HG02588 (cell line): ENCODE data around the gene SERINC2.
A peak's percentile ranks its signal among the peaks of the same experiment; 100 is the strongest.
"Not testable (repeated sequence)": the region's sequence is repeated elsewhere in the genome, so short reads cannot be mapped to it uniquely, and the experiment has no call there.

Experiments
- ATAC-seq: cut with Tn5 transposase; IDR thresholded peaks from one replicate; pipeline ENCODE4 v1.9.1; 2021; ENCODE audit warnings: mild to moderate bottlenecking, moderate library complexity; ENCODE audit not compliant: unreplicated experiment

Gene SERINC2

DNA sequence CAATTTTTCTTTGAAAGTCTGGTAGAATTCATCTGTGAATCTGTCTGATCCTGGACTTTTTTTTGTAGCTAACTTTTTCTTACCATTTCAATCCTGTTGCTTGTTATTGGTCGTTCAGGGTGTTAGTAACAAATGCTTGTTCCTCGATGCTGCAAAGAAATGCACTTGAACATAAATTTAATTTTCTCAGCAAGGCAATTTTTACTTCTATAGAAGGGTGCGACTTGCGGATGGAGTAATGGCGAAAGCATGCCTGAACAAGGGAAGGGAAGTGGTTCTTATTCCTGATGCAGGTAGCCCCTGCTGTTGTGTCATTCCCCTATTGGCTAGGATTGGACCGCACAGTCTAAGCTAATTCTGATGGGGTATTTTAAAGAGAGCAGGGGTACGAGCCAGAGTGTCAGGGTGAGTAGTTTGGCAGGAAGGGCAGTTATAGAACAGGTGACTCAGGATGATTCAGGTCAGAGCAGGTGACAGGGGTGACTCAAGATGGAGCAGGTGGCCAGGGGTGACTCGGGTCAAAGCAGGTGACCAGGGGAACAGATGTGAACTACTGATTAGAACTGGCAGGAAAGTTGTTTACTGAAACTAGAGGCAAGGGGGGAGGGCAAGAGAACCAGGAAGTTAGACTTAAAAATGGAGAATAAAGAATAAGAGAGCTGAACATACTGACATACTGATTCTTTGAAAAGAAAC lies 40.5 kb downstream of the SERINC2 start:
- no peak for ATAC-seq

DNA sequence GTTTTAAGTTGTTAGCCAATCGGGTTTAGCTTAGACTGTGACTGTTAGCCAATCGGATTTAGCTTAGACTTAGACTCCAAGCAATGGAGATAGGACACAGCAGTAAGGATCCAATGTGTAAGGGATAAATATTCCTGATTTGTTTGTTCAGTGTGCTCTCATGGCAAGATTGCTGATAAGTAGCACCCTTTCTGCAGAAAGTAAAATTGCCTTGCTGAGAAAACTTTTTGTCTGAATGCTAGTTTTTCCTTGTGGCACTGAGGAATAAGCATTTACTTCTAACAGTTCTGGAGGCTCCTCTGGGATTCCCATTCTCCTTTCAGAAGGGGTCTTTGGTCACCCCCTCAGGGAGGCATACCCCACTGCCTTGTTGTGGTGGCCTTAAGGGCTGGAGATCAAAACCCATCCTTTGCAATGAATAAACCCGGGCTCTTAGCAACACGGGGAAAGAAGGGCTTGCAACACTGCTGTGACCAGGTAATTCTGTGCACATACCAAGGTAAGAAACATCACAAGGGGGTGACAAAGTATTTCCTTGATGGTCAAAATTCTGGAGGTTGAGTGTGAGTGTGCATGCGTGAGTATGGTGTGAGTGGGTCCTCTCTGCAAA lies 45.4 kb downstream of the SERINC2 start:
- no peak for ATAC-seq

DNA sequence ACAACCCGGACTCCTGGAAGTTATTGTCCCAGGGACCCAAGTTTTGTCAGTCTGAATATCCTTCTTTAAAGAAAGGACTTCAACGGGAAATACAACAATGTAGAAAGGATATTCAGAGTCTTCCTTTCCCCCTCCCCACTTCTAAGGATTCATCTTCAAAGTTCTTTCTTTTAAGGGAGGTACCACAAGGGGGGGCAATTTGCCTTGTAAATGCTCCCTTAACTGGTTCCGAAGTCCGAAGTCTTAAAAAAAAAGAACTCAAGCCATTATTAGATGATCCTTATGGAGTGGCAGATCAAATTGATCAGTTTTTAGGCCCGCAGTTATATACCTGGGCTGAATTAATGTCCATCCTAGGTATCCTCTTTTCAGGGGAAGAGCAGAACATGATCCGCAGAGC lies 47.0 kb downstream of the SERINC2 start:
- ATAC-seq, result no peak

DNA sequence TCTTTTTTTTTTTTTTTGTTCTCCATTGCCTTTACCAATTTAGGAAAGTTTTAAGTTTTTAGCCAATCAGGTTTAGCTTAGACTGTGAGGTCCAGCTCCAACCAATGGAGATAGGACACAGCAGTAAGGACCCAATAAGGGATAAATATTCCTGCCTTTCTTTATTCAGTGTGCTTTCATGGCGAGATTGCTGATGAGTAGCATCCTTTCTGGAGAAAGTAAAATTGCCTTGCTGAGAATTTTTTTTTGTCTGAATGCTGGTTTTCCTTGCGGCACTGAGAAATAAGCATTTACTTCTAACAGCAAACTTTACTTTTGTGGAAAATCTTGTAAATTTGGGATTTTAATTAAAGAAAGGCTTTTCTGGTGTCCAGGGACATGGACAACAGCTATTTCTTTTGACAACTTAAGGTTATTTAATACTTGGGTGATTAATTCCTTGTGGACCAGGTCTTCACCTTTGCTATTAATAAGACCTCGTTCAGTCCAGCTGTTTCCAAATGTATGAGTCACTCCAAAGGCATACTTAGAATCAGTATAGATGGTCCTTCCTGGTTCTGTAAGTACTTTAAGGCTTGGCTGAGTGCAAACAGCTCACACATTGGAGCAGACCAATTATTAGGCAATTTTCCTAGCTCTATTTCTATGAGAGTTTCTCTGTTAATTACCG lies 54.1 kb downstream of the SERINC2 start:
- ATAC-seq, result no peak

DNA sequence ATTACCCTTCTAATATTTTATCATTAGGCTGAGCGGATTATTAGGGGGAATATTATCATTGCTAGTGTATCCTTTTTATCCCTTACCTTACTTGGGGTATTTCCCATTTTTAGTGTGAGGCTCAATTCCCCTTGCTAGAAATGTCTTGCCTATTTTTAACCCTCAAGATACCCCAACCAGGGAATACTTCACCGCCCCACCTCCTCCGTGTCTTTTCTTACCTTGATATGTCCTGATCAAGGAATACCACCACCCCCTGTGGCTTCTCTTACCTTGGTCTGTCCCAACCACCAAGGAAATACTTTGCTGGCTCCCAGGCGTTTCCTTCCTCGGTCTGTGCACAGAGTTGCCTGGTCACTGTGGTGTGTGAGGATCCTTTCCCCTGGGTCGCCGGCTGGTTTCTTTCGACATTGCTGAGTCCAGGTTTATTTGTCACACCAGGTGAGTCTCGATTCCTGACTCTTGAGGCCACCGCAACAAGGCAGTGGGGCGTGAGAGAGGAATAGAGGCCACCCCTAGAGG lies 57.8 kb downstream of the SERINC2 start:
- ATAC-seq, result no peak

DNA sequence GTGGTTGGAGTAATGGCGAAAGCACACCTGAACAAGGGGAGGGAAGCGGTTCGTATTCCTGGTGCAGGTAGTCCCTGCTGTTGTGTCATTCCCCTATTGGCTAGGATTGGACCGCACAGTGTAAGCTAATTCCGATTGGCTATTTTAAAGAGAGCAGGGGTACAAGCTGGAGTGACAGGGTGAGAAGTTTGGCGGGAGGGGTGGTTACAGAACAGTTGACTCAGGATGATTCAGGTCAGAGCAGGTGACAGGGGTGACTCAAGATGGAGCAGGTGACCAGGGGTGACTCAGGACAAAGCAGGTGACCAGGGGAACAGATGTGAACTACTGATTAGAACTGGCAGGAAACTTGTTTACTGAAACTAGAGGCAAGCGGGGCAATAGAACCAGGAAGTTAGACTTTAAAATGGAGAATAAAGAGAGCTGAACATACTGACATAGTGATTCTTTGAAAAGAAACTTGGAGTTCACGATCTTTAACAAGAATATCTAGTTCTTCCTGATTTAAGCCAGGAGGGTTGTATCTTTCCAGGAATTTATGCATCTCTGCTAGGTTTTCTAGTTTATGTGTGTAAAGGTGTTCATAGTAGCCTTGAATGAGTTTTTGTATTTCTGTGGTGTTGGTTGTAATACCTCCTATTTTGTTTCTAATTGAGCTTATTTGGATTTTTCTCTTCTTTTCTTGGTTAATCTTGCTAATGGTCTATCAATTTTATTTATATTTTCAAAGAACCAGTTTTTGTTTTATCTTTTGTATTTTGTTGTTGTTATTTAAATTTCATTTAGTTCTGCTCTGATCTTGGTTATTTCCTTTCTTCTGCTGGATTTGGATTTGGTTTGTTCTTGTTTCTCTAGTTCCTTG lies 58.7 kb downstream of the SERINC2 start:
- not testable (repeated sequence) for ATAC-seq

DNA sequence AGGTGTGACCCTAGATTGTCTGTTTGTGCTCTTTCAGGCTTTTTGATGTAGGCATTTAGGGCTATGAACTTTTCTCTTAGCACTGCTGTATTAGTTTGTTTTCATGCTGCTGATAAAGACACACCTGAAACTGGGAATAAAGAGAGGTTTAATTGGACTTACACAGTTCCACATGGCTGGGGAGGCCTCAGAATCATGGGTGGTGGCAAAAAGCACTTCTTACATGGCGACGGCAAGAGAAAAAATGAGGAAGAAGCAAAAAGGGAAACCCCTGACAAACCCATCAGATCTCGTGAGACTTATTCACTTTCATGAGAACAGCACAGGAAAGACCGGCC lies 59.3 kb downstream of the SERINC2 start:
- ATAC-seq, result not testable (repeated sequence)

DNA sequence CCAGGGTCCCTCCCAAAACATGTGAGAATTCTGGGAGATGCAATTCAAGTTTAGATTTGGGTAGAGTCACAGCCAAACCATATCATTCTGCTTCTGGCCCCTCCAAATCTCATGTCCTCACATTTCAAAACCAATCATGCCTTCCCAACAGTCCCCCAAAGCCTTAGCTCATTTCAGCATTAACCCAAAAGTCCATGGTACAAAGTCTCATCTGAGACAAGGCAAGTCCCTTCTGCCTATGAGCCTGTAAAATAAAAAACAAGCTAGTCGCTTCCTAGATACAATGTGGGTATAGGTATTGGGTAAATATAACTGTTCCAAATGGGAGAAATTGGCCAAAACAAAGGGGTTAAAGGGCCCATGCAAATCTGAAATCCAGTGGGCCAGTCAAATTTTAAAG lies 59.7 kb downstream of the SERINC2 start:
- not testable (repeated sequence) for ATAC-seq

DNA sequence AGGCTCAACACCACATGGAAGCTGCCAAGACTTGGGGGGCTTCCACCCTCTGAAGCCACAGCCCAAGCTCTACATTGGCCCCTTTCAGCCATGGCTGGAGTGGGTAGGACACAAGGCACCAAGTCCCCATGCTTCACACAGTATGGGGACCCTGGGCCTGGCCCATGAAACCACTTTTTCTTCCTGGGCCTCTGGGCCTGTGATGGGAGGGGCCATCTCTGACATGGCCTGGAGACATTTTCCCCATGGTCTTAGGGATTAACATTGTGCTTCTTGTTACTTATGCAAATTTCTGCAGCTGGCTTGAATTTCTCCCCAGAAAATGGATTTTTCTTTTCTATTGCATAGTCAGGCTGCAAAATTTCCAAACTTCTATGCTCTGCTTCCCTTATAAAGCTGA lies 60.5 kb downstream of the SERINC2 start:
- not testable (repeated sequence) for ATAC-seq

DNA sequence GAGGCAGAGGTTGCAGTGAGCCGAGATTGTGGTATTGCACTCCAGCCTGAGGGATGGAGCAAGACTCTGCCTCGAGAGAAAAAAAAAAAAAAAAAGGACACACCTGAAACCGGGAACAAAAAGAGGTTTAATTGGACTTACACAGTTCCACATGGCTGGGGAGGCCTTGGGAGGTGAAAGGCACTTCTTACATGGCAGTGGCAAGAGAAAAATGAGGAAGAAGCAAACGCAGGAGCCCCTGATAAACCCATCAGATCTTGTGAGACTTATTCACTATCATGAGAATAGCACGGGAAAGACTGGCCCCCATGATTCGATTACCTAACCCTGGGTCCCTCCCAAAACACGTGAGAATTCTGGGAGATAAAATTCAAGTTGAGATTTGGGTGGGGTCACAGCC lies 61.6 kb downstream of the SERINC2 start:
- not testable (repeated sequence) for ATAC-seq

DNA sequence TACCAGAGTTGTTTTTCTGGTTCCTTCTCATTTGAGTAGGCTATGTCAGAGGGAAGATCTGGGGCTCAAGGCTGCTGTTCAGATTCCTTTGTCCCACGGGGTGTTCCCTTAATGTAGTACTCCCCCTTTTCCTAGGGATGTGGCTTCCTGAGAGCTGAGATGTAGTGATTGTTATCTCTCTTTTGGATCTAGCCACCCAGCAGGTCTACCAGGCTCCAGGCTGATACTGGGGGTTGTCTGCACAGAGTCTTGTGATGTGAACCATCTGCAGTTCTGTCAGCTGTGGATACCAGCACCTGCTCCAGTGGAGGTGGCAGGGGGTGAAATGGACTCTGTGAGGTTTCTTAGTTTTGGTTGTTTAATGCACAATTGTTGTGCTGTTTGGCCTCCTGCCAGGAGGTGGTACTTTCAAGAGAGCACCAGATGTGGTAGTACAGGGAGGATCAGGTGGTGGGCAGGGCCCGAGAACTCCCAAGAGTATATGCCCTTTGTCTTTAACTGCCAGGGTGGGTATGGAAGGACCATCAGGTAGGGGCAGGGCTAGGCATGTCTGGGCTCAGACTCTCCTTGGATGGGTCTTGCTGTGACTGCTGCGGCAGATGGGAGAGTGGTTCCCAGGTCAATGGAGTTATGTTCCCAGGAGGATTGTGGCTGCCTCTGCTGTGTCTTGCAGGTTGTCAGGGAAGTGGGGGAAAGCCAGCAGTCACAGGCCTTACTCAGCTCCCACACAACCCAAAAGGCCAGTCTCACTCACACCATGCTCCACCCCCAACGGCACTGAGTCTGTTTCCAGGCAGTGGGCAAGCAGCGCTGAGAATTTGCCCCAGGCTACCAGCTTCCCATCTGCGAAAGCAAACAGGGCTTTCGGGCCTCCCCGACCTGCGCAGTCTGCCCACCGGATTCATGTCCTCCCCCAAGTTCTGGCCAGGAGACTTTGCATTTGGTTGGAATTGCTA lies 64.2 kb downstream of the SERINC2 start:
- ATAC-seq, result peak; percentile 69

DNA sequence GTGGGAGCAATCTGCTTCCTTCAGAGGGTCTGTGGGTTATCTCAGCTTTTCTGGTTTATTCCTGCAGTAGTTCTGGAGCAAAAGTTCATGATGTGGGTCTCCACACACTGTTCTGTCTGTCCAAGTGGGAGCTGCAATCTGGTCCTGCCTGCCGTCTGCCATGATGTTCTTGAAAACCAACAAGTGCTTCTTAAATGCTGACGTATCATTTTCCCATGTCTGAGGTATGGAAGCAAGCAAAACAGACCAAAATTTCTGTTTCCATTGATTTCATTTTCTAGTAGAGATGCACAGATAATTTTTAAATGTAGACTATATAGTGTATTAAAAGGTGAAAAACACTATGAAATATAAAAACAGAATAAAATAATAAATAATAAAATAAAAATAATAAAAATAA lies 65.2 kb downstream of the SERINC2 start:
- ATAC-seq, result no peak

DNA sequence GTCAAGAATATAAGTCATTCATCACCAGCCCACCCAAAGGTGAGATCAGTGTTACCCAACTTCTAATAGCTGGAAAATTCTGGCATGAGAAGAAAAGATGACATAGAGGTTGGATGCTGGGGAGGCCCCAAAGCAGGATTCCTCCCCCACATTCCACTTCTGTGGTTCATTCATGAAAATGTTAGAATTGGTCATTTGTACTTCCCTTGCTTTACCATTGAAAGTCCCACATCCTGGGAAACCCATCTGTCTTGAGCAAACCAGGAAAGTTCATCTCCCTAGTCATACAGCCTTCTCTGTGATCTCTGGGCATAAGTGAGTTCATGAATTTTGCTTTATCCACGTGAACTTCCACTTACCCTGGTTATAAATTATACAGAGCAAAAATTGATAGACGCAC lies 66.8 kb downstream of the SERINC2 start:
- ATAC-seq, result no peak

DNA sequence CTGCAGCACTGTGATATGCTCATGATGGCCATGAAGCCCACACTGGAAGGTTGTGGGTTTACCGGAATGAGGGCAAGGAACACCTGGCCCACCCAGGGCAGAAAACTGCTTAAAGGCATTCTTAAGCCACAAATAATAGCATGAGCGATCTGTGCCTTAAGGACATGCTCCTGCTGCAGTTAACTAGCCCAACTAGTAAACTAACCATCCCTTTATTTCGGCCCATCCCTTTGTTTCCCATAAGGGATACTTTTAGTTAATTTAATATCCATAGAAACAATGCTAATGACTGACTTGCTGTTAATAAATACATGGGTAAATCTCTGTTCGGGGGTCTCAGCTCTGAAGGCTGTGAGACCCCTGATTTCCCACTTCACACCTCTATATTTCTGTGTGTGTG lies 67.4 kb downstream of the SERINC2 start:
- ATAC-seq, result not testable (repeated sequence)

DNA sequence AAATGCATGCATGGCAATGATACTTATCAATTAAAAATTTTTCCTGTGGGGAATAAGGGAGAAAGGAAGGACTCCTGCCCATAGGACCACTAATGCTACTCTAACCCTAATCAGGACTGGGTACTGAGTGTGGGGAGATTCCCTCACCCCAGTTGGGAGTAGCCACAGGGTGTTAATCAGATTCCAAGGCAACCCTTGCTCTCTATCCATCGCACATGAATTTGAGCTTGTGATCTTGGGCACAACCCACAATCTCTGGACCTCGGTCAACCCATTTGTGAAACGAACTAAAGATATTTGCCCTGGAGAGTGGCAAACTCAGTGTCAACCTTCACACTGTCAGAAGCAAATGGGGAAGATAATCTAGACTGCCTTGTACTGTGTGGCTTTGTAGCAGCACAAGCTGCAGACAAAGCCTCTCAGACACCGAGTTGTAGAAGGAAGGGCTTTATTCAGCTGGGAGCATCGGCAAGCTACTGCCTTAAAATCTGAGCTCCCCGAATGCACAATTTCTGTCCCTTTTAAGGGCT lies 69.5 kb downstream of the SERINC2 start:
- peak; percentile 30 for ATAC-seq

DNA sequence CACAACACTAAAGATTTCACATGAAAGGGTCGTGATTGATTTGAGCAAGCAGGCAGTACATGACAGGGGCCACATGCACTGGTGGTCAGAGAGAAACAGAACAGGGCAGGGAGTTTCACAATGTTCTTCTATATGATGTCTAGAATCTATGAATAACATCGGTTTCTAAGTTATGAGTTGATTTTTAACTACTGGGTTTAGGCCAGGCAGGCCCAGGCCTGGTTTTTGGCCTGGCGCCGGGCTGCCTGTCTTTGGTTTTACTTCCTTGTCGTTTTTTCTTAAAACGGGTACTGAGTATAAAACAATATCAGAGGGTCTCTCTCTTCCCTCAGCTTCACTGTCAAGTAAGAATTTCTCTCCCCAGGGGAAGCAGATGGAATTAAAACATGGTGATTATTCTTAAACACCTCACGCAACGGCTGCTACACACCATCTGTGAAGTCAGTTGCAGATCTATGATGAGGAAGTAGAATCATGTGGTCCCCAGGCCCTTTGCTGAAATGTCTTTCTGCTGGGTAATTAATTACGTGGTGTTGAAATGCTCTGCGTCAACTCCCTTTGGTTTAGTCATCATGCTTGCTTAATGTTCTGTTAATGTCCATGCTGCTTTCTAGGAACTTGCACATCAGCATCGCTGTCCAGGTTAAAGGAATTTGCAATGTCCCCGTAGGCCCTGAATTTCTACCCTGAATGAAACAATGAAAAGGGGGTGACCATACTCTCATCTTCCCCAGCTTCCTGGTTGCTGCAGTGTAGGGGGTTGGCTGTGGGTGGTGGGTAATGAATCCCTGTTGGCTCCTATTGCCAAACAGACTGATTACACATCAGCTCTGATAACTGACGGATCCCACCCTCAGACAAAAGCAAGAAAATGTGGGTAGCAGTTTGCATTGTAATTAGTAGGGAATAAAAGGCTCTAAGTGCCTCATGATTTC lies 70.3 kb downstream of the SERINC2 start:
- ATAC-seq, result peak; percentile 62
